ENCODE measurements around the gene CAMK1D.

CAMK1D gene

GRCh38 chr10:12508165-12508564 lies 158.8 kb downstream of the CAMK1D start:
- H3F3A ChIP-seq (ENCODE audit: insufficient read depth, low read length), result no peaks in the 10 kb centered on the region
- no peak overlapping the region for H3K4me2 ChIP-seq (ENCODE audit: low read length)
- no peaks in the 10 kb centered on the region for H3K27me3 ChIP-seq (ENCODE audit: insufficient read depth, low read length)
- no peaks in the 10 kb centered on the region for H3K9me3 ChIP-seq (ENCODE audit: low read length)
- TF ChIP-seq, protein P1, sequence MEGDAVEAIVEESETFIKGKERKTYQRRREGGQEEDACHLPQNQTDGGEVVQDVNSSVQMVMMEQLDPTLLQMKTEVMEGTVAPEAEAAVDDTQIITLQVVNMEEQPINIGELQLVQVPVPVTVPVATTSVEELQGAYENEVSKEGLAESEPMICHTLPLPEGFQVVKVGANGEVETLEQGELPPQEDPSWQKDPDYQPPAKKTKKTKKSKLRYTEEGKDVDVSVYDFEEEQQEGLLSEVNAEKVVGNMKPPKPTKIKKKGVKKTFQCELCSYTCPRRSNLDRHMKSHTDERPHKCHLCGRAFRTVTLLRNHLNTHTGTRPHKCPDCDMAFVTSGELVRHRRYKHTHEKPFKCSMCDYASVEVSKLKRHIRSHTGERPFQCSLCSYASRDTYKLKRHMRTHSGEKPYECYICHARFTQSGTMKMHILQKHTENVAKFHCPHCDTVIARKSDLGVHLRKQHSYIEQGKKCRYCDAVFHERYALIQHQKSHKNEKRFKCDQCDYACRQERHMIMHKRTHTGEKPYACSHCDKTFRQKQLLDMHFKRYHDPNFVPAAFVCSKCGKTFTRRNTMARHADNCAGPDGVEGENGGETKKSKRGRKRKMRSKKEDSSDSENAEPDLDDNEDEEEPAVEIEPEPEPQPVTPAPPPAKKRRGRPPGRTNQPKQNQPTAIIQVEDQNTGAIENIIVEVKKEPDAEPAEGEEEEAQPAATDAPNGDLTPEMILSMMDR (IDR thresholded peaks at IDR 0.05; ENCODE audit: low read length), result no peak
- no peak for TF ChIP-seq EZH2 (IDR thresholded peaks at IDR 0.05; ENCODE audit: borderline replicate concordance, low read length)
- no peaks in the 10 kb centered on the region for H3K4me1 ChIP-seq (ENCODE audit: insufficient read depth, low read length, severe bottlenecking)
- no peaks in the 10 kb centered on the region for H3K9me2 ChIP-seq (ENCODE audit: low read depth, low read length)
- H3K27ac ChIP-seq (ENCODE audit: low read depth, low read length, poor library complexity, severe bottlenecking), result no peak overlapping the region
- no peaks in the 10 kb centered on the region for H4K20me1 ChIP-seq (ENCODE audit: insufficient read depth, low read length)
- H2AFZ ChIP-seq (ENCODE audit: low read length), result no peak overlapping the region
- H3K79me2 ChIP-seq (ENCODE audit: insufficient read depth, low read length), result no peaks in the 10 kb centered on the region
- H3K36me3 ChIP-seq (ENCODE audit: insufficient read depth, low read length), result no peaks in the 10 kb centered on the region
- no peak overlapping the region for H3K4me3 ChIP-seq (ENCODE audit: low read depth, low read length, poor library complexity, severe bottlenecking)
- H3K9ac ChIP-seq (ENCODE audit: low read length), result no peak overlapping the region

GRCh38 chr10:12509016-12509793 lies 159.9 kb downstream of the CAMK1D start:
- Histone ChIP-seq H3K27me3 (ENCODE audit: insufficient read depth, low read length) (no peaks in the 10 kb centered on the region), H2AFZ (ENCODE audit: low read length) (no peak overlapping the region), H3K4me1 (ENCODE audit: insufficient read depth, low read length, severe bottlenecking) (no peaks in the 10 kb centered on the region), H3K9me2 (ENCODE audit: low read depth, low read length) (no peaks in the 10 kb centered on the region), H3K4me2 (ENCODE audit: low read length) (no peak overlapping the region), H3K27ac (ENCODE audit: low read depth, low read length, poor library complexity, severe bottlenecking) (no peak overlapping the region), H3K4me3 (ENCODE audit: low read depth, low read length, poor library complexity, severe bottlenecking) (no peak overlapping the region), H3F3A (ENCODE audit: insufficient read depth, low read length) (no peaks in the 10 kb centered on the region), H3K79me2 (ENCODE audit: insufficient read depth, low read length) (no peaks in the 10 kb centered on the region), H3K9me3 (ENCODE audit: low read length) (no peaks in the 10 kb centered on the region), H4K20me1 (ENCODE audit: insufficient read depth, low read length) (no peaks in the 10 kb centered on the region), H3K9ac (ENCODE audit: low read length) (no peak overlapping the region), H3K36me3 (ENCODE audit: insufficient read depth, low read length) (no peaks in the 10 kb centered on the region)
- TF ChIP-seq, protein P1 (IDR thresholded peaks at IDR 0.05; ENCODE audit: low read length), result no peak

GRCh38 chr10:12509794-12510100 lies 160.4 kb downstream of the CAMK1D start:
- H3K36me3 ChIP-seq (ENCODE audit: insufficient read depth, low read length), result no peaks in the 10 kb centered on the region
- H2AFZ ChIP-seq (ENCODE audit: low read length), result no peak overlapping the region
- no peaks in the 10 kb centered on the region for H3K27me3 ChIP-seq (ENCODE audit: insufficient read depth, low read length)
- no peak overlapping the region for H3K4me2 ChIP-seq (ENCODE audit: low read length)
- no peaks in the 10 kb centered on the region for H3K79me2 ChIP-seq (ENCODE audit: insufficient read depth, low read length)
- no peaks in the 10 kb centered on the region for H3K9me3 ChIP-seq (ENCODE audit: low read length)
- no peaks in the 10 kb centered on the region for H3K4me1 ChIP-seq (ENCODE audit: insufficient read depth, low read length, severe bottlenecking)
- H4K20me1 ChIP-seq (ENCODE audit: insufficient read depth, low read length), result no peaks in the 10 kb centered on the region
- H3K4me3 ChIP-seq (ENCODE audit: low read depth, low read length, poor library complexity, severe bottlenecking), result no peak overlapping the region
- no peaks in the 10 kb centered on the region for H3K9me2 ChIP-seq (ENCODE audit: low read depth, low read length)
- no peak overlapping the region for H3K27ac ChIP-seq (ENCODE audit: low read depth, low read length, poor library complexity, severe bottlenecking)
- no peaks in the 10 kb centered on the region for H3F3A ChIP-seq (ENCODE audit: insufficient read depth, low read length)
- H3K9ac ChIP-seq (ENCODE audit: low read length), result no peak overlapping the region
- TF ChIP-seq EZH2 (IDR thresholded peaks at IDR 0.05; ENCODE audit: borderline replicate concordance, low read length), result no peak
- TF ChIP-seq, protein P1 (IDR thresholded peaks at IDR 0.05; ENCODE audit: low read length), result no peak
